Measurements from ENCODE around the gene SORCS3. TPM values are rescaled to one million over a fixed set of nuclear protein-coding genes. Genes with fewer than 3 reads are reported as not detected.

Gene SORCS3
- polyA plus RNA-seq, 3 donors: not detected

- intact Hi-C loops (cut with micrococcal nuclease): loop anchor here in 1 of 2 donors (10.0 kb wide), 1 partner anchor 208 kb away; no protein-coding TSS in a partner anchor
- 45% methylated on average over 3 of the region's 6 CpGs for WGBS (ENCODE audit: insufficient coverage)
- no peak overlapping the region for H2AFZ ChIP-seq (ENCODE audit: insufficient read depth, low read depth, low read length, poor library complexity, severe bottlenecking)
These were observed 28.4 kb upstream of the SORCS3 start for GRCh38 chr10:104612571-104613205.

GRCh38 chr10:104613406-104613805 lies 27.7 kb upstream of the SORCS3 start:
- no peaks in the 10 kb centered on the region for H3K27me3 ChIP-seq (ENCODE audit: control insufficient read depth in 2 of 2, insufficient read depth in 2 of 2, low read length in 2 of 2)
- H3K27ac ChIP-seq (ENCODE audit: low read depth in 1 of 2, low read length in 2 of 2): no peak overlapping the region
- no peaks in the 10 kb centered on the region for H3K36me3 ChIP-seq (replicated peaks in 1 of 2; ENCODE audit: control insufficient read depth in 1 of 2, insufficient read depth in 2 of 2, low read length in 2 of 2)
- Mint-ChIP-seq H3K4me1 (no peaks in the 10 kb centered on the region), H3K4me3 (no peak overlapping the region), H3K9me3 (peaks cover 4 to 12% (median 8%) of the 10 kb centered on the region in 7 donors), H3K27ac (no peak overlapping the region), H3K27me3 (ENCODE audit: low read depth in 3 of 3) (peaks cover 4 to 8% (median 6%) of the 10 kb centered on the region in 3 donors), H3K36me3 (no peaks in the 10 kb centered on the region)
- no peak overlapping the region for H3K9ac ChIP-seq (ENCODE audit: insufficient read depth, low read length, poor library complexity, severe bottlenecking)
- no CpG with 5 or more reads among the region's 2 CpGs for WGBS (ENCODE audit: insufficient coverage)
- intact Hi-C loops (cut with micrococcal nuclease): loop anchor here in 1 of 2 donors (10.0 kb wide), 1 partner anchor 209 kb away; no protein-coding TSS in a partner anchor
- no peaks in the 10 kb centered on the region for H3K4me1 ChIP-seq (ENCODE audit: control insufficient read depth in 1 of 2, insufficient read depth in 2 of 2, low read length in 2 of 2)
- no peak overlapping the region for H3K4me3 ChIP-seq (replicated peaks in 1 of 3; ENCODE audit: low read depth in 2 of 3, low read length in 3 of 3)
- H2AFZ ChIP-seq (ENCODE audit: insufficient read depth, low read depth, low read length, poor library complexity, severe bottlenecking): no peak overlapping the region
- DNase-seq: no peak
- TF ChIP-seq CTCF (IDR thresholded peaks at IDR 0.05): no peak
- H3K4me2 ChIP-seq (replicated peaks; ENCODE audit: extremely low read depth, low read length, poor library complexity, severe bottlenecking): no peak overlapping the region
- no peaks in the 10 kb centered on the region for H3K79me2 ChIP-seq (ENCODE audit: insufficient read depth, low read length)
- H4K20me1 ChIP-seq (ENCODE audit: insufficient read depth, low read length): no peaks in the 10 kb centered on the region
- H3K9me3 ChIP-seq (replicated peaks in 1 of 2; ENCODE audit: control insufficient read depth in 1 of 2, insufficient read depth in 1 of 2, low read length in 2 of 2): peaks cover 5 to 10% of the 10 kb centered on the region in 2 donors

More at GRCh38 chr10:104612571-104613205, 28.4 kb upstream of the SORCS3 start:
- H3K4me3 ChIP-seq (replicated peaks in 1 of 3; ENCODE audit: low read depth in 2 of 3, low read length in 3 of 3): no peak overlapping the region
- peaks cover 2 to 8% (median 4%) of the 10 kb centered on the region in 3 donors for H3K27me3 Mint-ChIP-seq (ENCODE audit: low read depth in 3 of 3)
- H3K36me3 ChIP-seq (replicated peaks in 1 of 2; ENCODE audit: control insufficient read depth in 1 of 2, insufficient read depth in 2 of 2, low read length in 2 of 2): no peaks in the 10 kb centered on the region
- H3K4me1 ChIP-seq (ENCODE audit: control insufficient read depth in 1 of 2, insufficient read depth in 2 of 2, low read length in 2 of 2): no peaks in the 10 kb centered on the region
- H3K27ac Mint-ChIP-seq: no peak overlapping the region
- TF ChIP-seq CTCF (IDR thresholded peaks at IDR 0.05): no peak
- no peaks in the 10 kb centered on the region for H3K36me3 Mint-ChIP-seq
- no peak overlapping the region for H3K4me2 ChIP-seq (replicated peaks; ENCODE audit: extremely low read depth, low read length, poor library complexity, severe bottlenecking)
- no peaks in the 10 kb centered on the region for H4K20me1 ChIP-seq (ENCODE audit: insufficient read depth, low read length)
- H3K79me2 ChIP-seq (ENCODE audit: insufficient read depth, low read length): no peaks in the 10 kb centered on the region
- DNase-seq: no peak
- H3K27ac ChIP-seq (ENCODE audit: low read depth in 1 of 2, low read length in 2 of 2): no peak overlapping the region
- no peak overlapping the region for H3K9ac ChIP-seq (ENCODE audit: insufficient read depth, low read length, poor library complexity, severe bottlenecking)
- no peaks in the 10 kb centered on the region for H3K27me3 ChIP-seq (ENCODE audit: control insufficient read depth in 2 of 2, insufficient read depth in 2 of 2, low read length in 2 of 2)
- no peaks in the 10 kb centered on the region for H3K4me1 Mint-ChIP-seq
- H3K9me3 ChIP-seq (replicated peaks in 1 of 2; ENCODE audit: control insufficient read depth in 1 of 2, insufficient read depth in 1 of 2, low read length in 2 of 2): peaks cover 13 to 16% of the 10 kb centered on the region in 2 donors
- H3K9me3 Mint-ChIP-seq: peaks cover 10 to 17% (median 14%) of the 10 kb centered on the region in 7 donors
- no peak overlapping the region for H3K4me3 Mint-ChIP-seq
